GM12874 (cell line): Measurements from ENCODE around the gene ZNF511.

ENCODE experiments used
- CTCF ChIP-seq: IDR thresholded peaks from 2 replicates; pipeline ENCODE4 v1.5.1; 2011; ENCODE audit warnings: low read depth, mild to moderate bottlenecking, control low read depth, low read length, moderate library complexity; ENCODE audit not compliant: insufficient read depth

Gene ZNF511, protein sequence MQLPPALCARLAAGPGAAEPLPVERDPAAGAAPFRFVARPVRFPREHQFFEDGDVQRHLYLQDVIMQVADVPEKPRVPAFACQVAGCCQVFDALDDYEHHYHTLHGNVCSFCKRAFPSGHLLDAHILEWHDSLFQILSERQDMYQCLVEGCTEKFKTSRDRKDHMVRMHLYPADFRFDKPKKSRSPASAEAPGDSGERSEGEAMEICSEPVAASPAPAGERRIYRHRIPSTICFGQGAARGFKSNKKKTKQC

DNA sequence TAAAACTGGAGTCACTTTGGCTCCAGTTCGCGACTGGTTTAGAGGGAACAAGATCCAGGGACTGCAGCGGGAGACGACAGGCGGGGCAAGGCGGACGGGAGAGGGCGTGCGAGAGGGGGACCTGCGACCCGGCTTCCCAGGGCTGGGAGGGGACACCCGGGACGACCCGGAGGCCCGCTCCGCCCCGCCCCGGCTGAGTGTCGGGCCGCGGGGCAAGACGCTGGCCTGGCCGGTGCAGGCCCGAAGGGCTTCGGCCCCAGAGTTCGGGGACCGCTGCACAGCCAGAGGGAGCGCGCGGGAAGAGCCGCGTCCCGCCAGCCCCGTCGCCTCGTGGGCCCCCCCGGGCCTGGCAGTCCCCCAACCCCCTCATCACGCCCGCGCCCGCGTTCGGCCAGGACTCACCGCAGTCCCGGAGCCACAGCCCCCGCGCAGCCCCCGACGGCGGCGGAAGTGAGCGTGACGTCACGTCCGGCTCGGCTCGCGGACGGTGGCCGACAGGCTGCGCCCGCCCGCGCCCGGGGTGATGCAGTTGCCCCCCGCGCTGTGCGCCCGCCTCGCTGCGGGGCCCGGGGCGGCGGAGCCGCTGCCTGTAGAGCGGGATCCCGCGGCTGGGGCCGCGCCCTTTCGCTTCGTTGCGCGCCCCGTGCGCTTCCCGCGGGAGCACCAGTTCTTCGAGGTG is at the start of gene ZNF511, which contains the start of gene TUBGCP2:
Gene ZNF511, plus strand, starts transcription at position 494 of the 679 bp plus-strand sequence. Its CDS starts 30 bp downstream, at position 524.
Gene TUBGCP2, minus strand, starts transcription at position 452 of the 679 bp plus-strand sequence. CDS start 5,931 bp downstream, outside the sequence.
- TF ChIP-seq CTCF, result peak; percentile 24

GRCh38 chr10:133259602-133259989 is 49.1 kb upstream of the ZNF511 start:
- no peak for TF ChIP-seq CTCF

GRCh38 chr10:133260895-133261725 is 47.6 kb upstream of the ZNF511 start:
- no peak for TF ChIP-seq CTCF

- no peak for TF ChIP-seq CTCF
Observed at GRCh38 chr10:133261726-133262325, 46.9 kb upstream of the ZNF511 start.

DNA sequence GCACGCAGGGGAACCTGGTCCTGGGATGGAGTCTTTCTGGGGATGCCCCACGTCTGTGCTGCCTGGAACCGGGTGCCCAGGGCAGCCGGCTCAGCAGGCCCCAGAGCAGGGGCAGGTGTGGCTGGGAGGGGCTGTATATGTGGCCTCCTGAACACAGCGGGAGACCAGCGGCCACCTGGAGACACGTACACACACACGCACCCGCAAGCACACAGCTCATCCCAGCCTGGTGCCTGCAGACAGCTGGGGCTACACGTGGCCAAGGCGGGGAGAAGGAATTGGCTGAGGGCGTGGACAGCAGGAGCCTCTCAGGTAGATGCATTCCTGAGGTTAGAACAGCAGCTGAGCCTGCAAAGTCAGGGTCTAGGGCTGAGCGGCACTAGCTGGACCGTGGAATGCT is 46.0 kb upstream of the ZNF511 start:
- no peak for TF ChIP-seq CTCF

GRCh38 chr10:133263674-133264073 is 45.0 kb upstream of the ZNF511 start:
- TF ChIP-seq CTCF, result no peak

- TF ChIP-seq CTCF, result no peak
Observed at GRCh38 chr10:133264461-133264860, 44.3 kb upstream of the ZNF511 start.
